Breast epithelium (tissue), 3 donors: ENCODE data around the gene DHX57.

Source experiments
- CTCF ChIP-seq, 3 donors: fragments of 450-650 bp; IDR thresholded peaks; one replicate each; pipeline ENCODE4 v1.5.1; 2016 to 2017; ENCODE audit warnings: antibody characterized with exemption in 3 of 3, mild to moderate bottlenecking in 3 of 3, moderate library complexity in 3 of 3
- POLR2AphosphoS5 ChIP-seq, 3 donors: sonication (generic); formaldehyde crosslinking; IDR thresholded peaks; one replicate each; pipeline ENCODE4 v1.6.1; 2017; ENCODE audit warnings: antibody characterized with exemption in 3 of 3

- TF ChIP-seq CTCF (IDR thresholded peaks at IDR 0.05) (peak in 1 of 3 donors; percentile 8), POLR2AphosphoS5 (IDR thresholded peaks at IDR 0.05) (no peak)
These were observed 40.6 kb downstream of the DHX57 start for GRCh38 chr2:38835015-38835601.
